K562 (cell line): Measurements from ENCODE around the gene ZNF618. TPM values are rescaled to one million over a fixed set of nuclear protein-coding genes. Genes with fewer than 3 reads are reported as not detected.

Source experiments
- ATAC-seq: fragments of 200-7000 bp; cut with Tn5 transposase; 3 replicates; pipeline ENCODE4 v1.9.1; 2020; ENCODE audit warnings: moderate library complexity
- BruUV-seq: library from RNA; stranded (reverse); fragments of 400-500 nt; replicated peaks from 2 replicates; lab custom pipeline; 2021; lab: Mats Ljungman, UMichigan
- CTCF ChIA-PET: fragments of 300-600 bp; formaldehyde crosslinking; extraction: SDS; loops from one replicate; lab custom pipeline; 2021; ENCODE audit warnings: low intra/inter-chr PET ratio; lab: Yijun Ruan, JAX
- POLR2A ChIA-PET: fragments of 300-600, 350-650 bp; sonication (Branson Sonifier 250); formaldehyde crosslinking; extraction: SDS; loops from one replicate; lab custom pipeline; 2021; ENCODE audit warnings: antibody characterized with exemption, inconsistent platforms; lab: Yijun Ruan, JAX
- DNase-seq, 4 experiments: peaks; one replicate each; pipeline versions ENCODE4 v3.0.0 to v3.0.0-alpha.2; 2011 to 2018; ENCODE audit warnings: low spot score in 3 of 4, mixed read lengths in 3 of 4; ENCODE audit errors: extremely low read depth in 1 of 4
- FAIRE-seq: peaks from 2 replicates; lab custom pipeline; 2011; peaks lifted over from hg19 to GRCh38; lab: Jason Lieb, UNC
- H2AFZ ChIP-seq: 2 replicates; pipeline ENCODE4 v1.6.0; 2011; ENCODE audit warnings: low read depth, low read length, control low read depth, inconsistent platforms
- H3K27ac ChIP-seq: fragments of 200-600 bp; 3 replicates; pipeline ENCODE4 v1.8.0; 2011; ENCODE audit warnings: low read depth, mild to moderate bottlenecking, control low read depth, inconsistent platforms, low read length, moderate library complexity, mixed read lengths; ENCODE audit errors: extremely low read depth
- H3K27me3 ChIP-seq, 2 experiments: fragments of 300-600 bp in 1 of 2; 2 replicates in 1 of 2; 3 replicates in 1 of 2; pipeline versions ENCODE4 v1.6.0 to v1.8.0; 2011; ENCODE audit warnings: inconsistent platforms in 2 of 2, low read length in 2 of 2, mild to moderate bottlenecking in 1 of 2, mixed read lengths in 1 of 2, moderate library complexity in 1 of 2; ENCODE audit not compliant: control insufficient read depth in 2 of 2, insufficient read depth in 2 of 2
- H3K36me3 ChIP-seq: fragments of 300-600 bp; 3 replicates; pipeline ENCODE4 v1.8.0; 2011; ENCODE audit warnings: mild to moderate bottlenecking, low read length, inconsistent platforms; ENCODE audit not compliant: control insufficient read depth, insufficient read depth
- H3K4me1 ChIP-seq, 2 experiments: fragments of 200-600 bp in 1 of 2; replicated peaks in 1 of 2; 2 replicates in 1 of 2; 3 replicates in 1 of 2; pipeline versions ENCODE4 v1.5.1 to v1.8.0; 2011; ENCODE audit warnings: inconsistent platforms in 2 of 2, low read length in 2 of 2, mild to moderate bottlenecking in 1 of 2, mixed read lengths in 1 of 2, moderate library complexity in 1 of 2; ENCODE audit not compliant: control insufficient read depth in 2 of 2, insufficient read depth in 2 of 2
- H3K4me2 ChIP-seq: 2 replicates; pipeline ENCODE4 v1.6.1; 2011; ENCODE audit warnings: low read length, control low read depth, inconsistent platforms, mixed read lengths; ENCODE audit not compliant: insufficient read depth
- H3K4me3 ChIP-seq: fragments of 200-600 bp; sonication (generic), shearing (Covaris generic); 2 replicates; pipeline ENCODE4 v1.5.1; 2016; ENCODE audit warnings: control low read depth, inconsistent platforms
- H3K79me2 ChIP-seq: fragments of 200-600 bp; 3 replicates; pipeline ENCODE4 v1.8.0; 2011; ENCODE audit warnings: low read length, inconsistent platforms; ENCODE audit not compliant: control insufficient read depth, insufficient read depth
- H3K9ac ChIP-seq, 2 experiments: 2 replicates each; pipeline versions ENCODE4 v1.6.0 to v1.6.1; 2011; ENCODE audit warnings: low read depth in 2 of 2, low read length in 2 of 2, control low read depth in 1 of 2, inconsistent platforms in 1 of 2, mild to moderate bottlenecking in 1 of 2, mixed read lengths in 1 of 2; ENCODE audit not compliant: insufficient read depth in 1 of 2
- H3K9me1 ChIP-seq: one replicate; pipeline ENCODE4 v1.6.0; 2011; ENCODE audit warnings: inconsistent platforms, mild to moderate bottlenecking, low read length, moderate library complexity; ENCODE audit not compliant: control insufficient read depth, insufficient read depth
- H3K9me3 ChIP-seq: replicated peaks from 2 replicates; pipeline ENCODE4 v1.5.1; 2011; ENCODE audit warnings: low read depth, low read length, inconsistent platforms; ENCODE audit not compliant: control insufficient read depth, insufficient read depth
- H4K20me1 ChIP-seq: replicated peaks from 2 replicates; pipeline ENCODE4 v1.6.1; 2011; ENCODE audit warnings: low read length, inconsistent platforms, mixed read lengths; ENCODE audit not compliant: control insufficient read depth, insufficient read depth
- CREM ChIP-seq: IDR thresholded peaks from 2 replicates; pipeline ENCODE4 v1.6.1; 2014; ENCODE audit warnings: antibody characterized with exemption, low read depth
- FOXA1 ChIP-seq: fragments of 450-650 bp; IDR thresholded peaks from 2 replicates; pipeline ENCODE4 v1.6.1; 2016; ENCODE audit warnings: mild to moderate bottlenecking, borderline replicate concordance
- HIVEP1 ChIP-seq: fragments of 250-450 bp; sonication (Bioruptor Pico); IDR thresholded peaks from 2 replicates; pipeline ENCODE4 v1.4.0; 2020; ENCODE audit warnings: mild to moderate bottlenecking
- TFE3 ChIP-seq: fragments of 450-650 bp; formaldehyde crosslinking; IDR thresholded peaks from 2 replicates; pipeline ENCODE4 v1.4.0; 2020; ENCODE audit warnings: mild to moderate bottlenecking, mixed read lengths
- U2AF1 ChIP-seq: fragments of 200-400 bp; formaldehyde crosslinking; optimal IDR thresholded peaks from 2 replicates; pipeline ENCODE3; 2017; ENCODE audit warnings: mild to moderate bottlenecking, low read depth, low read length, moderate library complexity
- ZBTB12 ChIP-seq: fragments of 250-450 bp; sonication (Bioruptor Pico); IDR thresholded peaks from 2 replicates; pipeline ENCODE4 v1.4.0; 2020
- ZFP91 ChIP-seq: sonication (generic); formaldehyde crosslinking; IDR thresholded peaks from 2 replicates; pipeline ENCODE4 v1.8.0; 2022; ENCODE audit warnings: mild to moderate bottlenecking, missing genetic modification reagents
- ZNF717 ChIP-seq: fragments of 250-450 bp; sonication (Bioruptor Pico); IDR thresholded peaks from 2 replicates; pipeline ENCODE4 v1.5.0; 2021
- WGBS: fragments of 100-300 bp; shearing (Covaris generic); methylation state at CpG from one replicate; pipeline ENCODE4 v1.1.6; 2016; ENCODE audit warnings: low coverage, mixed read lengths; ENCODE audit not compliant: insufficient coverage; ENCODE audit errors: missing lambda C conversion rate; 5-methylcytosine and 5-hydroxymethylcytosine counted together
- in situ Hi-C: fragments of 300-500 bp; cut with MboI; formaldehyde crosslinking; loops from 4 replicates; pipeline ENCODE4 v1.15.0; 2018; ENCODE audit warnings: inconsistent platforms, mixed read lengths
- intact Hi-C: fragments of 100-400 bp; cut with micrococcal nuclease; formaldehyde crosslinking; loops from 2 replicates; pipeline ENCODE4 v1.14.2; 2022
- polyA plus RNA-seq, 8 experiments: library from polyadenylated mRNA; depleted of rRNA in 4 of 8; stranded (reverse) in 5 of 8; unstranded in 3 of 8; fragments of >200 nt; fragmentation: Nextera tagmentation in 2 of 8; fragmentation: Illumina TruSeq in 1 of 8; extraction: Ambion mirVana in 2 of 8; extraction: Trizol in 1 of 8; gene quantifications; 2 replicates each; pipeline versions ENCODE4 v1.2.1 to v1.2.3, GENCODE V29; 2011 to 2014; ENCODE audit warnings: inconsistent platforms in 1 of 8, missing spikeins in 1 of 8
- total RNA-seq, 7 experiments: library from RNA; depleted of rRNA in 6 of 7; stranded (reverse); fragments of >200 nt in 6 of 7; fragmentation: Illumina TruSeq in 2 of 7; extraction: Trizol in 2 of 7; gene quantifications; 2 replicates each; pipeline versions ENCODE4 v1.2.1 to v1.2.3, GENCODE V29; 2011 to 2021; ENCODE audit warnings: low replicate concordance in 1 of 7

The ZNF618 gene
- total and polyA plus RNA-seq, 9 of the 15 experiments (the other 6 are each of a cell fraction or from before 2014, with no cell fraction given): 0.08 to 13.7 (median 3.4) TPM

- Histone ChIP-seq H3K9ac (no peak overlapping the region), H3K4me2 (no peak overlapping the region), H3K4me3 (no peak overlapping the region), H3K79me2 (no peaks in the 10 kb centered on the region), H3K9me1 (no peaks in the 10 kb centered on the region), H4K20me1 (peaks cover 3% of the 10 kb centered on the region; the same call in 1 of the 2 replicates), H3K36me3 (no peaks in the 10 kb centered on the region), H3K4me1 (no peaks in the 10 kb centered on the region), H3K27ac (no peak overlapping the region), H3K27me3 (peaks cover 0 to 20% of the 10 kb centered on the region in 2 experiments; a peak in 3 of 5 replicates), H3K9me3 (no peaks in the 10 kb centered on the region), H2AFZ (no peak overlapping the region)
- intact Hi-C loops (no loop called here), in situ Hi-C loops (no loop called here)
- CTCF ChIA-PET: no interaction called here
- no peak for ATAC-seq
- no TSS peak for BruUV-seq
- 2% methylated on average over 9 of the region's 9 CpGs for WGBS
- FAIRE-seq: no peak
- DNase-seq: no peak
- POLR2A ChIA-PET: no interaction called here
- no peak for TF ChIP-seq ZBTB12 (CRISPR knock-in tag)
- TF ChIP-seq FOXA1: no peak
- TF ChIP-seq U2AF1: no peak
- no peak for TF ChIP-seq HIVEP1 (CRISPR knock-in tag)
- no peak for TF ChIP-seq ZNF717
- TF ChIP-seq CREM: no peak
- TF ChIP-seq TFE3 (CRISPR knock-in tag): no peak
- no peak for TF ChIP-seq ZFP91 (CRISPR knock-in tag)
- TF ChIP-seq, all 486 proteins: peak for 0
Observed at GRCh38 chr9:114060711-114061110, 184.6 kb downstream of the ZNF618 start.
